Loucy (cell line): ENCODE data around the gene RXRA.

Experiments
- CTCF ChIP-seq: fragments of 200-600 bp; sonication (generic); conservative IDR thresholded peaks from 2 replicates; pipeline ENCODE4 v1.5.1; 2014; ENCODE audit warnings: mild to moderate bottlenecking, antibody characterized with exemption, low read length
- EZH2phosphoT487 ChIP-seq: fragments of 200-600 bp; IDR thresholded peaks from 2 replicates; pipeline ENCODE4 v1.6.1; 2018; ENCODE audit warnings: antibody characterized with exemption, mild to moderate bottlenecking, moderate library complexity, borderline replicate concordance

GRCh38 chr9:134437403-134438194, 111.3 kb downstream of the RXRA start:
- no peak for TF ChIP-seq CTCF
- TF ChIP-seq EZH2phosphoT487: no peak
